HFF-Myc (cell line): ENCODE results near the gene LRATD1.

Experiments
- DNase-seq: peaks from one replicate; pipeline ENCODE4 v3.0.0-alpha.2; 2011; ENCODE audit warnings: low read depth; ENCODE audit errors: extremely low read depth
- H3K4me3 ChIP-seq: replicated peaks from 2 replicates; pipeline ENCODE4 v1.5.1; 2011; ENCODE audit warnings: low read depth, mild to moderate bottlenecking, control low read depth, low read length
- CTCF ChIP-seq: IDR thresholded peaks from 2 replicates; pipeline ENCODE4 v1.5.1; 2012; ENCODE audit warnings: mild to moderate bottlenecking, low read depth, low read length, control low read depth; ENCODE audit errors: missing control alignments

The LRATD1 gene

GRCh38 chr2:14603676-14604075 lies 28.8 kb upstream of the LRATD1 start:
- no peak for DNase-seq
- no peak overlapping the region for H3K4me3 ChIP-seq
- no peak for TF ChIP-seq CTCF

GRCh38 chr2:14608245-14608644 lies 24.3 kb upstream of the LRATD1 start:
- DNase-seq = no peak
- TF ChIP-seq CTCF = no peak
- no peak overlapping the region for H3K4me3 ChIP-seq

- H3K4me3 ChIP-seq = no peak overlapping the region
- TF ChIP-seq CTCF = no peak
- no peak for DNase-seq
Measured at GRCh38 chr2:14614017-14614416, 18.5 kb upstream of the LRATD1 start.

- H3K4me3 ChIP-seq = no peak overlapping the region
- no peak for DNase-seq
- TF ChIP-seq CTCF = no peak
Measured at GRCh38 chr2:14615121-14615520, 17.4 kb upstream of the LRATD1 start.

- no peak overlapping the region for H3K4me3 ChIP-seq
- TF ChIP-seq CTCF = no peak
- no peak for DNase-seq
Measured at GRCh38 chr2:14615760-14616159, 16.8 kb upstream of the LRATD1 start.

- no peak overlapping the region for H3K4me3 ChIP-seq
- TF ChIP-seq CTCF = no peak
- DNase-seq = no peak
Measured at GRCh38 chr2:14616342-14616741, 16.2 kb upstream of the LRATD1 start.

GRCh38 chr2:14616950-14617349 lies 15.6 kb upstream of the LRATD1 start:
- TF ChIP-seq CTCF = no peak
- DNase-seq = no peak
- H3K4me3 ChIP-seq = no peak overlapping the region
